Smooth muscle cell (in vitro differentiated cells): ENCODE data around the gene CACNA2D3. TPM values are rescaled to one million over a fixed set of nuclear protein-coding genes. Genes with fewer than 3 reads are reported as not detected.
A peak's percentile ranks its signal among the peaks of the same experiment; 100 is the strongest.

Experiments used
- DNase-seq: peaks from one replicate; lab custom pipeline; 2025; ENCODE audit not compliant: unreplicated experiment; lab: John Stamatoyannopoulos, UW
- H2AFZ ChIP-seq: fragments of 200-600 bp; sonication (generic); 2 replicates; pipeline ENCODE4 v1.6.0; 2016; ENCODE audit warnings: antibody characterized with exemption, low read depth, mild to moderate bottlenecking
- H3F3A ChIP-seq: fragments of 200-600 bp; sonication (generic); 2 replicates; pipeline ENCODE4 v1.6.0; 2017; ENCODE audit warnings: antibody characterized with exemption, low read depth
- H3K27ac ChIP-seq: fragments of 200-600 bp; sonication (generic); 2 replicates; pipeline ENCODE4 v1.5.1; 2016; ENCODE audit warnings: low read depth, mild to moderate bottlenecking
- H3K27me3 ChIP-seq: fragments of 200-600 bp; sonication (generic); 2 replicates; pipeline ENCODE4 v1.6.1; 2016; ENCODE audit warnings: low read depth, mild to moderate bottlenecking
- H3K36me3 ChIP-seq: fragments of 200-600 bp; sonication (generic); 2 replicates; pipeline ENCODE4 v1.5.1; 2016; ENCODE audit warnings: low read depth
- H3K4me1 ChIP-seq: fragments of 200-600 bp; sonication (generic); 2 replicates; pipeline ENCODE4 v1.5.1; 2016; ENCODE audit warnings: low read depth
- H3K4me2 ChIP-seq: fragments of 200-600 bp; sonication (generic); 2 replicates; pipeline ENCODE4 v1.6.0; 2016; ENCODE audit warnings: mild to moderate bottlenecking
- H3K4me3 ChIP-seq: fragments of 200-600 bp; sonication (generic); 2 replicates; pipeline ENCODE4 v1.5.1; 2016; ENCODE audit warnings: mild to moderate bottlenecking
- H3K79me2 ChIP-seq: fragments of 200-600 bp; sonication (generic); 2 replicates; pipeline ENCODE4 v1.6.0; 2016; ENCODE audit warnings: low read depth, mild to moderate bottlenecking
- H3K9ac ChIP-seq: fragments of 200-600 bp; sonication (generic); 2 replicates; pipeline ENCODE4 v1.6.0; 2016; ENCODE audit warnings: low read depth
- H3K9me3 ChIP-seq: fragments of 200-600 bp; sonication (generic); replicated peaks from 2 replicates; pipeline ENCODE4 v1.5.1; 2016; ENCODE audit warnings: low read depth
- H4K20me1 ChIP-seq: fragments of 200-600 bp; sonication (generic); 2 replicates; pipeline ENCODE4 v1.6.0; 2016; ENCODE audit warnings: low read depth
- CTCF ChIP-seq: fragments of 200-600 bp; sonication (generic); IDR thresholded peaks from 2 replicates; pipeline ENCODE4 v1.5.1; 2017; ENCODE audit warnings: borderline replicate concordance, mild to moderate bottlenecking, antibody characterized with exemption; ENCODE audit not compliant: insufficient read depth, poor library complexity, severe bottlenecking
- WGBS: methylation state at CpG from one replicate; pipeline ENCODE4 v1.1.7; 2016; ENCODE audit warnings: low lambda C conversion rate; 5-methylcytosine and 5-hydroxymethylcytosine counted together
- polyA plus RNA-seq: library from polyadenylated mRNA; unstranded; fragments of >200 nt; fragmentation: Nextera tagmentation; extraction: Ambion mirVana; gene quantifications from 2 replicates; pipeline ENCODE4 v1.2.1, GENCODE V29; 2016
- total RNA-seq: library from RNA; depleted of rRNA; stranded (reverse); fragments of >200 nt; gene quantifications from 2 replicates; pipeline ENCODE4 v1.2.3, GENCODE V29; 2014

Gene CACNA2D3
- total and polyA plus RNA-seq, 2 experiments from 2014 or later, result 0.15 to 0.90 TPM

GRCh38 chr3:54182242-54182641, 59.9 kb downstream of the CACNA2D3 start:
- no peak for TF ChIP-seq CTCF
- H3K27ac ChIP-seq, result no peak overlapping the region
- H4K20me1 ChIP-seq, result no peaks in the 10 kb centered on the region
- H3F3A ChIP-seq, result no peaks in the 10 kb centered on the region
- H3K79me2 ChIP-seq, result no peaks in the 10 kb centered on the region
- DNase-seq, result no peak
- H3K4me2 ChIP-seq, result no peak overlapping the region
- no peaks in the 10 kb centered on the region for H3K36me3 ChIP-seq
- H3K9ac ChIP-seq, result no peak overlapping the region
- H3K4me1 ChIP-seq, result no peaks in the 10 kb centered on the region
- peaks cover 6% of the 10 kb centered on the region for H3K27me3 ChIP-seq
- no peaks in the 10 kb centered on the region for H3K9me3 ChIP-seq
- no peak overlapping the region for H3K4me3 ChIP-seq
- WGBS, result 90% methylated on average over 4 of the region's 4 CpGs
- H2AFZ ChIP-seq, result no peak overlapping the region

GRCh38 chr3:54185740-54186139, 63.4 kb downstream of the CACNA2D3 start:
- H2AFZ ChIP-seq, result no peak overlapping the region
- no peak for TF ChIP-seq CTCF
- no peaks in the 10 kb centered on the region for H3K79me2 ChIP-seq
- no peak overlapping the region for H3K9ac ChIP-seq
- H3F3A ChIP-seq, result no peaks in the 10 kb centered on the region
- no peaks in the 10 kb centered on the region for H3K9me3 ChIP-seq
- no peak for DNase-seq
- no peaks in the 10 kb centered on the region for H4K20me1 ChIP-seq
- H3K27me3 ChIP-seq, result peaks cover 6% of the 10 kb centered on the region
- H3K36me3 ChIP-seq, result no peaks in the 10 kb centered on the region
- H3K27ac ChIP-seq, result no peak overlapping the region
- H3K4me3 ChIP-seq, result no peak overlapping the region
- H3K4me2 ChIP-seq, result no peak overlapping the region
- no peaks in the 10 kb centered on the region for H3K4me1 ChIP-seq

GRCh38 chr3:54188176-54188791, 65.9 kb downstream of the CACNA2D3 start:
- Histone ChIP-seq H3F3A (no peaks in the 10 kb centered on the region), H4K20me1 (no peaks in the 10 kb centered on the region), H3K79me2 (no peaks in the 10 kb centered on the region), H3K4me1 (no peaks in the 10 kb centered on the region), H3K9ac (no peak overlapping the region), H3K9me3 (no peaks in the 10 kb centered on the region), H3K36me3 (no peaks in the 10 kb centered on the region), H2AFZ (no peak overlapping the region), H3K27me3 (peaks cover 11% of the 10 kb centered on the region), H3K27ac (no peak overlapping the region), H3K4me3 (no peak overlapping the region), H3K4me2 (no peak overlapping the region)
- 55% methylated on average over 6 of the region's 6 CpGs for WGBS
- no peak for TF ChIP-seq CTCF
- peak; percentile 1 for DNase-seq

GRCh38 chr3:54191220-54191619, 68.9 kb downstream of the CACNA2D3 start:
- Histone ChIP-seq H3K4me3 (no peak overlapping the region), H3K4me1 (no peaks in the 10 kb centered on the region), H3K9ac (no peak overlapping the region), H3K4me2 (no peak overlapping the region), H3K79me2 (no peaks in the 10 kb centered on the region), H2AFZ (no peak overlapping the region), H3K27ac (no peak overlapping the region), H3K9me3 (no peaks in the 10 kb centered on the region), H3F3A (no peaks in the 10 kb centered on the region), H3K36me3 (no peaks in the 10 kb centered on the region), H4K20me1 (no peaks in the 10 kb centered on the region), H3K27me3 (peaks cover 8% of the 10 kb centered on the region)
- WGBS, result 88% methylated on average over 4 of the region's 4 CpGs
- no peak for DNase-seq
- no peak for TF ChIP-seq CTCF
